Stimulated activated CD8-positive, alpha-beta memory T cell treated with anti-CD3 and anti-CD28 coated beads, Interleukin-2, amount 100 ng/mL, for 48 hours (primary cell): Measurements from ENCODE around the gene GPX4.

ENCODE experiments used
- DNase-seq, 2 donors: peaks; one replicate each; pipeline ENCODE4 v3.0.0-alpha.2; 2020; ENCODE audit warnings: low read depth in 2 of 2

The GPX4 gene

DNA sequence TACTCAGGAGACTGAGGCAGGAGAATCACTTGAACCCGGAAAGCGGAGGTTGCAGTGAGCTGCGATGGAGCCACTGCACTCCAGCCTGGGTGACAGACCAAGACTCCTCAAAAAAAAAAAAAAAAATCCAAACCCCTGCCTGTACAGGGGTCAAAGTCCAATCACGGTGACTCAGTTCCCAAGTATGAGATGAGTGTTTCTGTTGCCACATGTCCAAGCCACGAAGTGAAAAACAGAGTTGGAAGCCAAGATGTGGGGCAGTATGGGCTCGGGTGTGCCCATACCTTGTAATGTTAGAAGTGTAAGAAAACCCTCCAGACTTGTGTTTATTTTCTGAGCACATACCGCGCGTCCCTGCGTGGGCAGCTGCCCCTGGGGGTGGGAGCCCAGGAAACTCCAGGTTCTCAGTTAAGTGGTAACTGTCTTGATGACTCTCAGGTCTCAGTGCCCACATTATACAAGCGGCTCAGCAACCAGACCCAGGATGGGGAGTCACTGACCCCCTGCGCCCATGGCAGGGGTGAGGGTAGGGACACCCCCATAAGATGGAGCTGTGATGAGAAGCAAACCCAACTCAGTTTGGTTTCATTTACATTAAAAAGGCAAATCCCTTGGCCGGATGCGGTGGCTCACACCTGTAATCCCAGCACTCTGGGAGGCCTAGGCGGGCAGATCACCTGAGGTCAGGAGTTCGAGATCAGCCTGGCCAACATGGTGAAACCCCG, 1.2 kb upstream of the GPX4 start:
- peak; percentile 58 to 72 for DNase-seq

DNA sequence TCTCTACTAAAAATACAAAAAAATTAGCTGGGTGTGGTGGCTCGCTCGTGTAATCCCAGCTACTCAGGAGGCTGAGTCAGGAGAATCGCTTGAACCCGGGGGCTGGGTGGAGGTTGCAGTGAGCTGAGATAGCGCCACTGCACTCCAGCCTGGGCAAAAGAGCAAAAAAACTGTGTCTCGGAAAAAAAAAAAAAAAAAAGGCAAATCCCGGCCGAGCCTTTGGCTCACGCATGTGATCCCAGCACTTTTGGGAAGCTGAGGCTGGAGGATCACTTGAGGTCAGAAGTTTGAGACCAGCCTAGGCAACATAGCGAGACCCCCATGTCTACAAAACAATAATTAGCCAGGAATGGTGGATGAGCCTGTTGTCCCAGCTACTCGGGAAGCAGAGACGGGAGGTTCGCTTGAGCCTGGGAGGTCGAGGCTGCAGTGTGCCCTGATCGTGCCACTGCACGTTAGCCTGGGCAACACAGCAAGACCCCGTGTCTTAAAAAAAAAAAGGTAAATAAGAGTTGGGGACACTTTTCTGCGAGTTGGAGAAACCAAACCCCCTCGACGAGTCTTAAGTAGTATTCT, 574 bp upstream of the GPX4 start:
- no peak for DNase-seq

DNA sequence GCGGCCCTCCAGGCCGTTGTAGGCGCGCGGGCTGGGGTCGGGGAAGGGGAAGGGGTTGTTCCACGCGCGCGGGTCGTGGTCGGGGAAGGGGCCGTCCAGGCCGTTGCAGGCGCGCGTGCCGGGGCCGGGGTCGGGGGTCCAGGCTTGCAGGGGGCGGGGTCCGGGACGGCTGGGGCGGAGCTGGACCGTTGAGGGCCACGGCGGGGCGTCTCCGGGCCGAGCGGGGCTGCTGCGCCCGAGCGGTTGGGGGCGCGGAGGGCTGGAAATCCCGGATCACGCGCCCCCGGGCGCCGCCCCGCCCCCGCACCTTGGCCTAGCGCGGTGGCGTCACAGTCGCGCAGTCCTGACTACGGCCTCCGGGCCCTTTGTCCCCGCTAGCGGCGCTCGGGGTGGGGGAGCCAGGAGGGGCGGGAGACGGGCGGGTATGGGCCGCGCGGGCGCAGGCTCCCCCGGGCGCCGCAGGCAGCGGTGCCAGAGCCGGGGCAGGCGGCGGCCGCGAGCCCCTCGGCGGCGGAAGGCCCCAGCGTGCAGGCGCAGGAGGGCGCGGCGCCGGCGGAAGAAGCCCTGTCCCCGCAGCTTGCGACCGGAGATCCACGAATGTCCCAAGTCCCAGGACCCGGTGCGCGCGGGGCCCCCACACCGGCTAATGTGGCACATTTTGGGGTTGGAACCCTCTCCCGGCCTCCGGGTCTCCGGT, 665 bp downstream of the GPX4 start:
- peak; percentile 61 to 74 for DNase-seq

DNA sequence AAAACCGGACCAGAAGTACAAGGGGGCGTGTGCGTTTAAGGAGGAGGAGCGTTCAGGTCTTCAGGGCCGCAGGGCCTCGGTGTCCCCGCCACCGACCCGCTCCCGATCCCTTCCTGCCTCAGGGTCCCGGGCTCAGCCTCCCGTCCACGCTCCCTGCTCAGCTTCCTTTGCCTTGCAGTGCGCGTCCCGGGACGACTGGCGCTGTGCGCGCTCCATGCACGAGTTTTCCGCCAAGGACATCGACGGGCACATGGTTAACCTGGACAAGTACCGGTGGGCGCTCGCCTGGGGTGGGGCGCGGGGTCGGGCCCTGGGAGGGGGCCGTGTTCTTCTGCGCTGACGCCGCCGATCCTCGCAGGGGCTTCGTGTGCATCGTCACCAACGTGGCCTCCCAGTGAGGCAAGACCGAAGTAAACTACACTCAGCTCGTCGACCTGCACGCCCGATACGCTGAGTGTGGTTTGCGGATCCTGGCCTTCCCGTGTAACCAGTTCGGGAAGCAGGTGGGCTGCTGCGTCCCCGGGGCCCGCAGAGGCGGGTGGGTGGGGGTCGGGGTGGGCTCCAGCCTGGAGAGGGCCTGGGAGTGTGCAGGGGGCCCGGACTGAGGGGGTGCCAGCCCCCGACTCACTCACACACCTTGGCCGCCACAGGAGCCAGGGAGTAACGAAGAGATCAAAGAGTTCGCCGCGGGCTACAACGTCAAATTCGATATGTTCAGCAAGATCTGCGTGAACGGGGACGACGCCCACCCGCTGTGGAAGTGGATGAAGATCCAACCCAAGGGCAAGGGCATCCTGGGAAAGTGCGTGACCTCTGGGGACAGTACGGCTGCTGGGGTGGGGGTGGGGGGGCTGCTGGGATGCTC, 1.4 kb downstream of the GPX4 start:
- DNase-seq, result no peak

DNA sequence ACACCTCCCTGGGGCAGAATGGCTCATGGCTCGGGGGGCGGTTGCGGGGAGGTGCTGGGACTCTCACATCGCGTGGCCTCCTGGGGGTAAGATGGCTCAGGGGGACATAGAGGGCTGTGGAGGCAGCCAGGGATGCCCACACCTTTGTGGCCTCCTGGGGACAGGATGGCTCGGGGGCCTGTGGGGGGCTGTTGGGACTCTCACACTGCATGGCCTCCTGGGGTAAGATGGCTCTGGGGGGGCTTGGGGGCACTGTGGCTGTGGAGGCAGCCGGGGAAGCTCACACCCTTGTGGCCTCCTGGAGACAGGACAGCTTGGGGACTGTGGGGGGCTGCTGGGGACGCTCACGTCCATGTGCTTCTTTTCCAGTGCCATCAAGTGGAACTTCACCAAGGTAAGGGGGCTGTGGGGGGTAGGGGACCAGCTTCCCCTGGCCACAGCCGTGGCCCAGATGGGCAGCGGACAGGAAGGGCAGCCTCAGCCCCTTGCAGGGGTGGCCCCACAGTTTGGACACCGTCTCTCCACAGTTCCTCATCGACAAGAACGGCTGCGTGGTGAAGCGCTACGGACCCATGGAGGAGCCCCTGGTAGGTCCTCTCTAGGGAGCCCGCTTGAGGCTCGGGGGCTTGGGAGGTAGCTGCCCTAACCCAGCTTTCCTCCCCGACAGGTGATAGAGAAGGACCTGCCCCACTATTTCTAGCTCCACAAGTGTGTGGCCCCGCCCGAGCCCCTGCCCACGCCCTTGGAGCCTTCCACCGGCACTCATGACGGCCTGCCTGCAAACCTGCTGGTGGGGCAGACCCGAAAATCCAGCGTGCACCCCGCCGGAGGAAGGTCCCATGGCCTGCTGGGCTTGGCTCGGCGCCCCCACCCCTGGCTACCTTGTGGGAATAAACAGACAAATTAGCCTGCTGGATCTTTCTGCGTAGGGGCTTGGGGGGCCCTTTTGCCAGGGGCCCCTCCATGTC, 2.4 kb downstream of the GPX4 start:
- no peak for DNase-seq

DNA sequence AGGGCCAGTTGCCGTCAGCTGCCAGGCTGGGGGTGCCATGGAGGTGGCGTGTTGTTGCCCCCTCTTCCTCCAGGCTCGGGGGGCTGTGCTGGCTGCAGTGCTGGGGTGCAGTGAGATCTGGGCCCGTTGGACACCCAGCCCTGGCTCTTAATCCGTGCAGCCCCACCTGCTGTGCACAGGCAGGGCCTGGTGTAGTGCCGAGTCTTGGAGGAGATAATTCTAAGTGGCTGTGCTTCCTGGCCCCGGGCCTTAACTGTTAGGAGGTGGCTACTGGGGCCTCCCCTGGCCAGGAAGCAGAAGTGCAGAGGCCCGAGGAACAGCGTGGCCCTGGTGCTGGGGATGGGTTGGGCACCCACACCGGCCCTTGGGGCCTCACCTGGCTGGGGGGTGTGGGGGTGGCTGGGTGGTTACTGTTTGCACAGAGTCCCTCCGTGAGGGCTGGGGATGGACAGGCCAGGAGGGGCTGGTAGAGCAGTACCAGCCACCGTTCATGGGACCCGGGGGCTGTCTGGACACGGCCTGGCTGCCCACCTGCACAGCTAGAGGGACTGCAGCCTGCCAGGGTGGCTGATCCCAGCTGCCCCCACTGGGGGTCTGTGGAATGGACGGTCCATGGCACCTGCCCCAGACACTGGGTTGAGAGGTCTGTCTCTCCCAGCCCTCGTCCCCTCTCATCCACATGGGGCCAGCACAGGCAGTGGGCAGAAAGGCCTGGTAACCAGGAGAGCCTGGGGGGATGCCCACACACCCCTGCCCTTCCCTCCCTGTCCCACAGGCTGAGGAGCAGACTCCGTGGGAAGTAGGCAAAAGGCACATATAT, 3.3 kb downstream of the GPX4 start:
- DNase-seq, result no peak

DNA sequence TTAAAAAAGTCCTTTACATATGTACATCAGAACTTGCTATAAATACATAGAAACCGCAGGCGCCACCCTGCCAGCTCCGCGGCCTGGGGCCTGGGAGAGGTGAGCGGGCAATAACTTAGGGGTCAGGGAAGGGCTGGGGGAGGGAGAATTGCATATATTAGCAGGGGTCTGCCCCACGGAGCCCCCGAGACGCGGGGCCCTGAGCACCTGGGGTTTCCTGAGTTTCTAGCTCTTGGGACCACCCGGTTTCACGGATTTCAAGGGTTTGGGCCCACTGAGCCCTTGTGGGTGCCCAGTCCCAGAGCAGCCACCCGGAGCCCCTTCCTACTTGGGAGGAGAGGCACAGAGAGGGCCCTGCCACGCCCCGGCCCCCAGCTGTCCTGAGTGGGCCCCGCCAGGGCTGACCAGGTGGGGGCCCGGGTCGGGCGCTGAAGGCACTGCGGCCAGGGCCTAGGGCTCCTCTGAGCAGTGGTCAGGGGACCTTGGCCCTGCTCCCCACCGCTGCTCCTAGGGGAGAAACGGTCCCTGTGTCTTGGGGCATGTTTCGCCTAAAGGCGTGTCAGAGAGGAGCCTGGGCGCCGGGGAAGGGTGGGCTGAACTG, 4.0 kb downstream of the GPX4 start:
- DNase-seq, result no peak

DNA sequence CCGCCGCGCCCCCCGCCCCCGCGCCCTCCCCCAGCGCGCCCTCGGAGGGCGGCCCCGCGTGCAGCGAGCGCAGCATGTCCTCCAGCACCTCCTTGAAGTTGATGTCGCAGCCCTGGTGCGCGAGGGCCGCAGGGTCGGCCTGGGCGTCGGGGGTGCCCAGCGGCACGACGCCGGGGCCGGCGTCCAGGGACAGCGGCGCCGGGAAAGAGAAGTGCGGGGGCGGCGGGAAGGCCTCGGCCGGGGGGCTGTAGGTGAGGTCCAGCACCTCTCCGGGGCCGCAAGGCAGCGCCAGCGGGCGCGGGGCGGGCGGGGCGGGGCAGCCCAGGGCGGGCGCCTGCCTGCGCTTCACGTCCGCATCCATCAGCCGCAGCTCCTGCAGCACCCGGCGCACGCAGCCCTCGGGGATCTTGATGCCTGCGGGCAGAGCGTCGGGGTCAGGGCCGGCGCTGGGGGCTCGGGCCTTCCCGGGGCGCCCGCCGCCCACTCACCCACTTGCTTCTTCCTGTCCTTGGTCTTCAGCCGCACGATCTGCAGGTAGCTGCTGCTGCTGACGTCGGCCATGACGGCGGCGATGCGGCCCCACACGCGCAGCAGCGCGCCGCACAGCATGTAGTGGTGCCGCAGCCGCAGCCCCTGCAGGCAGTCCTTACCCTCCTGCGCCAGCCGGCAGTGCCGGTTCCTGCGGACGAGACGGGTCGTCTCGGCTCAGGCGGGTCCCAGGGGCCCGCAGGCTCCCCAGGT, 4.7 kb downstream of the GPX4 start:
- DNase-seq, result no peak

DNA sequence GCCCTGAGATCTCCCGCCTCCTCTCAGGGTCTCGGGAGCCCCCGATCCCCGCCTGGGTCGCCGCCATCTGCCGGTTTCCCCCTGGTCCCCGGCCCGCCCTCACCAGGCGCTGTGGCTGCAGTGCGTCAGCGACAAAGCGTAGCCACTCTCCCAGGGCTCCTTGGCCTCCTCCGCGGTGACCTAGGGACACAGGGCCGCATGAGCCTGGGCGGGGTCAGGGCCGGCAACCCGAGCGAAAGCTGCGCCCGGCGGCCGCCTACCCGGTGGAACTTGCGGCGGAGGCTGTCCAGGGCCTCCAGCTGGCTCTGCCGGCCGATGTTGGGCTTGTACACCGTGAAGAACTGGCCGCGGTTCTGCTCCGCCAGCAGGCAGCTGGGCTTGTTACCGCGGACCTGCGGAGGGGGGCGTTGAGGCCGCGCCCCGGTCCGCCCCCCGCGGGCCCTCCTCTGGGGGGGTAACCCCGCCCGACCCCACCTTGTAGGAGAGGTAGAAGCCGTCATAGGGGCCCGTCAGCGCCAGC, 5.3 kb downstream of the GPX4 start:
- no peak for DNase-seq

DNA sequence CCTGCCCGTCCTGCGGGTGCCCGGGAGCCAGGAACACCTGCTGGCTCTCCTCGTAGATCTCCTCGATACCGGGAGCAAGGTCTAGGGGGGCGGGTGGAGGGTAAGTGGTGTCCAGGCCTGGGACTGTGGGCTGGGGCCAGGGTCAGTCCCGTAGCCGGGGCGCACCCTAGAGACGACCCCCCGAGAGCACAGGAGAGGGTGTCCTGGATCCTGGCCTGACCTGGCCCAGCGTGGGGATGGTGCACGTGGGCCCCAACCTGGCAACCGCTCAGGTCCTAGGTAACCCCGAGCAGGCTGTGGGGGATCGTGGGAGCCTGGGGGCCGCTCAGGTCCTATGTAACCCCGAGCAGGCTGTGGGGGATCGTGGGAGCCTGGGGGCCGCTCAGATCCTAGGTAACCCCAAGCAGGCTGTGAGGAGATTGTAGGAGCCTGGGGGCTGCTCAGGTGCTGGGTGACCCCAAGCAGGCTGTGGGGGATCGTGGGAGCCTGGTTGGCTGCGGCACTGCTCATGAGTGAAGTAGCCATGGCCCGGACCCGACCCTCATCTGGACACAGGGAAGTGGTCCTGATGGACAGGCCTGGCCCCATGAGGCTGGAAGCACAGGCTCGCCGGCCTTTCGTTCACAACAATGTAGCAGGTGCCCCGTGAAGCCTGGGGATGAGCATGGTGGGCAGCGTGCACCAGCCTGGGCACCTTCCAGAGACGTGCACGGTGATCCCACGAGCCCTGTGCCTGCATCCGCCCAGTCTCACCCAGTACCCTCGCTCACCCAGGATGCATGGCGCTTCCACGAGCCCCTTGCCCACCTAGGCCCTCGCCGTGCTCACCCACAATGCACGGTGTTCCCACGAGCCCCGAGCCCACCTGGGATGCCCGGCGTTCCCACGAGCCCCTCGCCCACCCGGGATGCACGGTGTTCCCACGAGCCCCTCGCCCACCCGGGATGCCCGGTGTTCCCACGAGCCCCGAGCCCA, 6.2 kb downstream of the GPX4 start:
- no peak for DNase-seq

DNA sequence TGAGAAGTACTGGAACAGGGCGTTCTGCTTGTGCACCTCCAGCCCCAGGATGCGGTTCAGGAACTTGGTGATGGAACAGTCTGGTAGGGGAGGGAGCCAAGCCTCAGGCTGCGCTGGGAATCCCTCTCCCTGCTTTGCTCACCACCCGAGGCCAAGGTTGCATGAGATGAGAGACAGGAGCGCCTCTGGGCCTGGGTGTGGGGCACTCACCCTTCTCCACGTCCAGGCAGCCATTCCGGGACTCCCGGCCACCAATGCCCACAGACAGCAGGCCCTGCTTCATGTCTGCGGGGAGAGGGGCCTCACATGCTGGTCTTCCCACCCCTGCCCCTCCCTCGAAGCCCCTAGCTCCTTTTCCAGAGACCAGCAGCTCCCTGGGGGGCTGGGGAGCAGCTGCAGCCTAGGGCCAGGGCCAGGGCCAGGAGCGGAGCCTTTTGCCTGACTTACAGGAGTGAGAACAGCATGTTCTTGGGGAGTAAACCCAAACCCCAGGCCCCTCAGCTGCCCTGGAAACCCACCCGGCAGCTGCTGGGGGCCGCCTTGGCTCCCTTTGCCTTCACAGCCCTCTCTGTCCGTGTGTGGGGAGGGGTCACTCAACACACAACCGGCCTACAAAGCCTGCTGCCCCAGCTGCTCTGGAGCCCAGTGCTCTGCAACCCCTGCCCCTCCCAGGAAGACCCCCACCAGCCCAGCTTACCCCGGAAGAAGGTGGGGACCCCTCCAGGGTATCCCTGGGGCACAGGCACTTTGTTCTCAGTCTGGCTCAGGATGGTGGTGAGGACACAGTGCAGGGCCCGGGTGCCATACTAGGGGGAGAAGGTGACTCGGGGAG, 7.2 kb downstream of the GPX4 start:
- no peak for DNase-seq

DNA sequence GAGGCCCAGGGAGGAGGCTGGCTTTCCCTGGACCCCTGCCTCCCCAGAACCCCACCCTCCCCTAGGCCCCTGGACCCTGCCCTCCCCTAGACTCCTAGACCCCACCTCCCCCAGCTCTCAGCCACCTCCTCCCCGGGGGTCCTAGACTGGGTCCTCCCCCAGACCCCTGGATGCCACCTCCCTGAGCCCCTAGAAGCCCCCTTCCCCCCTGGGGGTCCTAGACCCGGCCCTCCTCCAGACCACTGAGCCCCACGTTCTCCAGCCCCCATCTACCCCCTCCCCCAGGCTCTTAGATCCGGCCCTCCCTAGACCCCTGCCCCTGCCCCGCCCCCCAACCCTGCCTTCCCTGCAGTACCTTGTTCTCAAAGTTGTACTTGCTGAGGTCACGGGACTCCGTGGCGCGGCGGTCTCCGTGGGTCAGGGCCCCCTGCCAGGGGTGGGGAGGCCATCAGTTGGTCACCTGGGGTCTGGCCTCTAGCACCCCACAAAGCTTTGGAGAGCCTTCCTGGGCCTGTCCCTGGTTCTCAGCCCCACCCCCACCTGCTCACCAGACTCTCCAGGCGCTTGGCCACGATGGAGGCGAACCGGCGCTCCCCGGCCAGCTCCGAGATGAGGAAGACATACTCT, 8.0 kb downstream of the GPX4 start:
- DNase-seq, result no peak

DNA sequence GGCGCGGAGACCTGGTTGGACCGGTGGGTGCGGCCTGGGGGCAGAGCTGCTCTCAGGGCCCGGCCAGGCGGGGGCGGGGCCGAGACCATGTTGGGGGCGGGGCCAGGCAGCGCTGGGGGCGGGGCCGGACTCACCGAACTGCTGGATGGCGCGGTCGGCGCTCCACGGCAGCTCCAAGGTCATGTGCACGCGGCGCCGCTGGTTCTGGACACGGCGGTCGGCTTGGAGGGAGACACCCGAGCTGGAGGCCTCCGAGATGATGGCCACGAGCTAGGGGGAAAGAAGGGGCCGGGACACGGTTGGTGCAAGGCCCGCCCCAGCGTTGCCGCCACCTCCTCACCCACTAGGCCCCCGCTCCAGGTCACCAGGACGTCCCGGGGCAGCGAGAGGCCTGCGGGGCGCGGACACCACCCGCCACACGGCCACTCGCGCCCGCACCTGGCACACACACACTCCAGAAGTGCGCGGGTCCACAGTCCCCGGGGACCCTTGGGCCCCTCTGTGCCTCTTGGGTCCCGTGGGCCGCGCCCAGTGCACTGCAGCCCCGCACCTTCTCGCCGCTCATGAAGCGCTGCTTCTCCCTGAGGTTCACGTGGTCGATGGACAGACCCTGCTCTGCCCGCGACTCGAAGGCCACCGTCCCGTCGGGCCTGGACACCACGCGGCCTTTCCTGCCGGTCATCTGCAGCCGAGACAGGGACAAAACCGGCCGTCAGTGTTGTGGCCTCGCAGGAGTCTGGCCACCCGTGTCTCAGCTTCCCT, 8.7 kb downstream of the GPX4 start:
- no peak for DNase-seq

DNA sequence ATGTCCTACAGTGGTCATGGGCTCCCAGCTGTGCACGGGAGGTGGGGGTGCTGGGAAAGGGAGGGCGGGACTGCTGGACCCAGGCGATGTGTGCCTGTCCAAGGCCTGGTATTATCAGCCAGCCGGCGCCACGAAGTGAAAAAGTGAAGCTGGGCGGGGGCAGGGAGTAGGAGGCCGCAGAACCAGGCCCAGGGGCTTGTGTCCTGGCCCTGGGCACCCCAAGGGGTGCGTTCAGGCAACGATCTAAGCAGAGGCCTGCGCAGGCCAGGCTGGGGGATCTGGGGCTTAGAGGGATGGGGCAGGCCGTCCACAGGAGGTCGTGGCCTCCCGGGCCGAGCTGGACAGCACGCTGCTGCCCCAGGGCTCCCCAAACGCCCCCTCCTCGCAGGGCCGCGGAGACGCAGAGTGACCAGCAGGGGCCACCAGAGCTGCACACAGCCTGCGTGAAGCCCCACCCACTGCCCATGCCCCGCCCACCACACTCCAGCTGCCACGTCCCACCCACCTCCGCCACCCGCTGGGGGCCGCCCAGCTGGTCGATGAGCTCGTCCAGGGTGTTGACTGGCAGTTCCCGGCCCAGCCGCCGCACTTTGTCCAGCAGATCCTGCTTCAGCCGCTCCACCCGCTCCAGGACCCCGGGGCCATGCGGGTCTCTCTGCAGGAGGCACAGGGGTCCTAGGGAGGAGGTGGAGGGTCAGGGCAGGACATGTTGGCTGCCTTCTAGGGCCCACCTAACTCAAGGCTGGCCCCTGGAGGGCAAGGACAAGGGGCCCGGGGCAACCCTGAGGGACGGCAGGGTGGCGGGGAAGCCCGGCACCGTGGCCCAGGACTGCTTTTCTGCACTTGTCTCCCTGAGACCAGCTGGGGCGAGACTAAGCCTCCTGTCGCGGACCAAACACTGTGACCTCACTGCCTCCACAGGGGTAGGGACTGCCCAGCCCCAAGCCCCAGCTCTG, 9.5 kb downstream of the GPX4 start:
- DNase-seq, result peak; percentile 86 to 87
